WTC11 (cell line): Measurements from ENCODE around the gene SDS.

ENCODE experiments used
- CBFB ChIP-seq: sonication (generic); formaldehyde crosslinking; IDR thresholded peaks from 2 replicates; pipeline ENCODE4 v1.8.1; 2022; ENCODE audit warnings: mild to moderate bottlenecking, low read depth, missing genetic modification reagents
- ELF4 ChIP-seq: sonication (generic); formaldehyde crosslinking; IDR thresholded peaks from 2 replicates; pipeline ENCODE4 v1.8.1; 2022; ENCODE audit warnings: low read depth, mild to moderate bottlenecking, moderate library complexity, missing genetic modification reagents
- FOXK1 ChIP-seq: sonication (generic); formaldehyde crosslinking; IDR thresholded peaks from 2 replicates; pipeline ENCODE4 v1.8.0; 2022; ENCODE audit warnings: mild to moderate bottlenecking, moderate library complexity, missing genetic modification reagents
- NR1H2 ChIP-seq: sonication (generic); formaldehyde crosslinking; IDR thresholded peaks from 2 replicates; pipeline ENCODE4 v1.9.0; 2021; ENCODE audit warnings: mild to moderate bottlenecking, moderate library complexity, missing genetic modification reagents
- RELA ChIP-seq: sonication (generic); formaldehyde crosslinking; IDR thresholded peaks from 2 replicates; pipeline ENCODE4 v1.8.1; 2022; ENCODE audit warnings: missing genetic modification reagents, mild to moderate bottlenecking, borderline replicate concordance
- ZNF232 ChIP-seq: sonication (generic); formaldehyde crosslinking; IDR thresholded peaks from 2 replicates; pipeline ENCODE4 v1.8.0; 2022; ENCODE audit warnings: mild to moderate bottlenecking, missing genetic modification reagents
- TF ChIP-seq, protein P1 (sequence below): fragments of 200-600 bp; IDR thresholded peaks from 2 replicates; pipeline ENCODE4 v1.8.0; 2022; ENCODE audit warnings: antibody characterized with exemption

DNA sequence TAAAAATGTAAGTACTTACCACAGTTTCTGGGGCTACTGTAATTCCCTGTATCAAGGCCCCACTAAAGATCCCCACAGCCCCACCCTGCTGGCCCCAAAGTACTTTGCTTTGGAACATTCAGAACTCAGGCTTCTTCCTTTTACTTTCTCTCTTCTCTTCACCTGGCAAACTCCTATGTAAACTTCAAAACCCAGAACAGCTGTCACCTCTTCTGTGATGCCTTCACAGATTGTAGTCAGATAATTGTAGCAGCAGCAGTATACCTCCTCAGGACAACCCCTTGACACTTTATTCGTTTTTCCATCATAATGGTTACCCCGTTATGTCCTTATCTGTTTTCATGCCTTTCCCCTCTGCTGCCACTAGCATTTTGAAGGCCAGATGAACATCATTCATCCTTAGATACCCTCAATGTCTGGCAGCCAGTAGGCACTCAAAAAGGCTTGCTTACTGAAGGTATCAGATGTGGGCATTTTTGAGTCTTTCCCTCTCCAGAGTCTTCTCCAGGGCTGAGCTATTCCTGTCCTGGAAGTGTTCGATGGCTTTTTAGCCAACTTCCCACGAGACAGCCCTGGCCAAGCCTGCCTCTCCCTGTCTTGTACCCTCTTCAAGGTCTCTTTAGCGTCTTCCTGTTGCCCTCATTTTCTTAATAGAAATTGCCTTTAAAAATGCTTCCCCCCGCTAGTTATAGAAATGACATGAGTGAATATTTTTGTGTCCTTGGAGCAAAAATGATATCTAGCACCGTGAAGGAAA lies 37.9 kb downstream of the SDS start:
- no peak for TF ChIP-seq FOXK1
- TF ChIP-seq NR1H2 (CRISPR knock-in tag), result no peak
- TF ChIP-seq, protein P1, sequence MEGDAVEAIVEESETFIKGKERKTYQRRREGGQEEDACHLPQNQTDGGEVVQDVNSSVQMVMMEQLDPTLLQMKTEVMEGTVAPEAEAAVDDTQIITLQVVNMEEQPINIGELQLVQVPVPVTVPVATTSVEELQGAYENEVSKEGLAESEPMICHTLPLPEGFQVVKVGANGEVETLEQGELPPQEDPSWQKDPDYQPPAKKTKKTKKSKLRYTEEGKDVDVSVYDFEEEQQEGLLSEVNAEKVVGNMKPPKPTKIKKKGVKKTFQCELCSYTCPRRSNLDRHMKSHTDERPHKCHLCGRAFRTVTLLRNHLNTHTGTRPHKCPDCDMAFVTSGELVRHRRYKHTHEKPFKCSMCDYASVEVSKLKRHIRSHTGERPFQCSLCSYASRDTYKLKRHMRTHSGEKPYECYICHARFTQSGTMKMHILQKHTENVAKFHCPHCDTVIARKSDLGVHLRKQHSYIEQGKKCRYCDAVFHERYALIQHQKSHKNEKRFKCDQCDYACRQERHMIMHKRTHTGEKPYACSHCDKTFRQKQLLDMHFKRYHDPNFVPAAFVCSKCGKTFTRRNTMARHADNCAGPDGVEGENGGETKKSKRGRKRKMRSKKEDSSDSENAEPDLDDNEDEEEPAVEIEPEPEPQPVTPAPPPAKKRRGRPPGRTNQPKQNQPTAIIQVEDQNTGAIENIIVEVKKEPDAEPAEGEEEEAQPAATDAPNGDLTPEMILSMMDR, result no peak
- no peak for TF ChIP-seq ZNF232
- no peak for TF ChIP-seq CBFB (CRISPR knock-in tag)
- no peak for TF ChIP-seq ELF4 (CRISPR knock-in tag)
- no peak for TF ChIP-seq RELA (CRISPR knock-in tag)
